ENCODE results near the gene CDC6.

CDC6 gene

DNA sequence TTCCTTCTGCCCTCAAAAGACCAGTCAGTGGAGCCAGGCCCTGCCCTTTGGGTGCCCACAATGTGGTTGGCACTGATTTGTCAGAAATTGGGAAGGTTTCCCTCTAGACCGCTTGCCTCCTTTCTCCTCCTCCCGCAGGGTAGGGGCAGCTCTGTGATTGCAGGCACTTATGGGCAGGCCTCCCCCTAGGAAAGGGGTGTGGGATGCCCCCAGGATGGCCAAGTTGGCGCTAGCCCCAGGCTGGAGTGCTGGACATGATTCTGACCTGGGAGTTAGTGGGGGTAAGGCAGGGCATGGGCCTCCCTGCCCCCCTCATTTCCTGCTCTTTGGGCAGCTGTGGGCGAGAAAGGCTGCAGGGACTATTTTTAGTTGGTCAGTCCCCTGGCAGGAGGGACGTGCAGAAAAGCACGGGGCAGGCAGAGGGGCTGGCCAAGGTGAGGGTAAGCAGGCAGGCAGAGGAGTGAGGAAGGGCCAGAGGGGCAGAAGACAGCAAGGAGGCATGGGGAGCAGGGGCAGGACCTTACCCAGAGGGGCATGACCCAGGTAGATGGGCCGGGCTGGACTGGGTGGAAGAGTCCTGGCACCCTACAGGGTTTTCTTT is 24.6 kb downstream of the CDC6 start:
- DNase-seq = no peak

DNA sequence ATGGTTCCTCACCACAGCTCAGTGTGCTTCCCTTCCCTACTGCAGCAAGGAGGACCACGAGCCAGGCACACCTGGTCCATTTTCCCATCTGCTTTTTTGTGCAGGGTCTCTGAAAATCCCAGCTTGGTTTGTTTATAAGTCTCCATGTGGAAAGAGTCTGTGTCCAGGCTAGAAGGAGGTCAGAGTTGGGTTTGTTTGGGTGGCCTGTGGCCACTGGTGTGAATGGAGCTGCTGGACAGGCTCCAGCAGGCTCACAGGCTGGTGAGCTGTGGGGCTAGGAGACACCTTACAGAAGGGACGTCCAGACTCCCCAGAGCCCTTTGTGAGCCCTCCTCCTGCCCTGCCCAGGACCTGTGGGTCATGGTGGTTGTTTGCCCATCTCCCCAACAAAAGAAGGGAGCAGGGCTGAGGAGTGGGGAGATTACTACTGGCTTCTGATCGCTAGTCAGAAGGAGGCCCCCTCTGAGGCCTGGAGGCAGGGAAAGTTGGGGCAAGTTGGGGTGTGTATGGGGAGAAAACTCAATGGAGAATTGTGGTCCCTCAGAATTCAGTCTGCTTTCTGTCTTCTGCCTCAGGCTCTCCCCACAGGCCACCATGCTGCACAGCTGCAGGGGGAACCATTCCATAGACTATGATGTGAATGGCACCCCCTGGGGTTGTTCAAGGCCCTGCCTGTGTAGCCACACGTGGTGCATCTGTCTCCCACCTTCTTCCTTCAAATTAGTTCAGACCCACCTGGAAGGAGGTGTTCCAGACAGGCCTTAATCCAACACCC is 25.4 kb downstream of the CDC6 start:
- DNase-seq = no peak

DNA sequence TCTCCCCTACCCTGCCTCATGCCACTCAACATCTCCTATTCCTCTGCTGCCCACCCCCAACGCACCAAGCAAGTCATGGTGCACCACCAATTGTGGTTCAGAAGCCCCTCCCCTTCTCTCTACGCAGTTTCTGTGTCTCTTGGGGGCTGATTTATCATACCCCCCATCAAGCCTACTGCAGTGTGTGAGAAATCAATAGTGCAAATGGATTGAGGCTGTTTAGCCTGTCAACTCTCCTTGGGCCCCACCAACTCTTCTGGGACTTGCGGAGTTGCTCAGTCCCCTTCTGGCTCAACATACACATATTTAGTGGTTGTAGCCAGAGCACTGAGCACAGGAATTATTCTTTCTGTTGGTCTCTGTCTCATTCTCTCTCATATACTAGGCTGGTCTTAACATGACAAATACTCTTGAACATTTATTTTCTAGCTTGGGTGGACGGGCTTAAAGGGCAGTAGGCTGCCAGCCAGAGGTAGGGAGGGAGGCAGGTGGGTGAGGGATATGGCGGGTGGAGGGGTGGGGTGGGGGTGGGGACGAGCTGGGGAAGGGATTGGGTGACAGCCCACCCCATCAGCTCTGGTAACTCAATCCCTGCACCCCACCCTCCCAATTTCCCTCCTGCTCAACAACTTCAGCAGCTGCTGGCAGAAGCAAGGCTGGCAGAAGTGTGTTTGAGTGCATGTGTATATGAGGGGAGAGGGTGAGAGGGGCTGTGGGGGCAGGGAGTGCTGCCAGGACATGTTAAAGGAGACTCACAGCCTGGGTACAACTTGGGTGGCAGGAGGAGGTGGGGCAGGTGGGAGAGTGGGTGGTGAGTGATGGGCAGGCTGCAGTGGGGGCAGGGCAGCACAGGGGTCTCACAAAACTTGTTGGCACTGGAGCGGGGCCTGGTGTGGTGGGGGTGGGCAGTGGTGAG is 26.2 kb downstream of the CDC6 start:
- no peak for DNase-seq

DNA sequence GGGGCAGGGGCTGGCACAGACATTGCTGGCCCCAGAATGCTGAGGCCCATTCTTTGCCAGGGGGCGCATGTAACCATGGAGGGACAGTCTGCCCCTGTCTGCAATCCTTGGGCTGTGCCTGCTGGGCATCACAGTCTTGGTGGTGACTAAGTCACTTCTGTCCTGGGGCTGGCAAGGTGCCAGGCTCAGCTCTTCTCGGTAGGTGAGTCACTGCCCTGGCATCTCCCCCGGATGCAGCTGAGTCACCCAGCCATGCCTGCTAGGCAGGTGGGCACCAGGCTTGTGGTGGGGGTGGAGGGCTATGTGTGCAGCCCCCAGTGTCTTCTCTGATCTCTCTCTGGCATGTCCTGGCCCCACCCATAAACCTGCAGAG is 26.9 kb downstream of the CDC6 start:
- peak; percentile 85 for DNase-seq

GRCh38 chr17:40315206-40315605 is 27.5 kb downstream of the CDC6 start:
- no peak for DNase-seq

DNA sequence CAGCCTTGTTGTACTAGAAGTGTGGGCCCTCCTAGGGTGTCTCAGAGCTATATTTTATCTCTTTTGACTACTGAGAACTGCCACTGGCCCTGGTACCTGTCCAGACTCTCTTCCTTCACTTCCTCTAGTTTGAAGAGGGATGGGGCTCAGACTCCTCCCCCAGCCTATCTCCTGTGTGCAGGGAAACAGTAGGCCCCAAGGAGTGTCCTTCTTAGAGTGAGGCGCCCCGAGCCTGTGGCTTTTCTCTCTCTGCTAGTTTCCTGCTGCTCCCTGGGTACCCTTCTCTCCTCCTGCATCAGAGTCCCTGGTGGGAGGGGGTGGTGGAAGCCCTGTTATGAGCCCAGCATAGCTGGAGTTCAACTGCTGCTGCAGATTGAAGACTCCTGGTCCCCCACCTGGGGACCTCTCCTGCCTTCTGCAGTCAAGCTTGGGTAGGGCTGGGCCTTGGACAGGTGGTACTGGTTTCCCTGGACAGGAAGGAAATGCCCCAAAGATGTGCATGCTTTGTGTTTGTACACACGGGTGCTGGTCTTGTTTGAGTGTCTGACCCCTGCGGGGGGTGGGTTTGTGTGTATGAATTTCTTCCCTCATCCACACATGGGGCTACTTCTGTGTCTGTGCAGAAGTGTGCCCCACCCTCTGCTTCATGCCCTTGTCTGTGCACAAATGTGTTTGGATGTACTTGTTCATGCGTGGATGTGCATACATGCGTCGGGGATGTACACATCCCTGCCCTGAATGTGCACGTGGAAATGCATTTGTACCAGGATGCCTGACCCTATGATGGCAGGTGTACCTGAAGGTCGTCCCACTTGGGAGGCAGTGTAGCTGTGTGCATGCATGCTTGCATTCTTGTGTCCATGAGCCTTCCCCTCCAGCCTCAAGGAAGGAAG is 28.2 kb downstream of the CDC6 start:
- no peak for DNase-seq

DNA sequence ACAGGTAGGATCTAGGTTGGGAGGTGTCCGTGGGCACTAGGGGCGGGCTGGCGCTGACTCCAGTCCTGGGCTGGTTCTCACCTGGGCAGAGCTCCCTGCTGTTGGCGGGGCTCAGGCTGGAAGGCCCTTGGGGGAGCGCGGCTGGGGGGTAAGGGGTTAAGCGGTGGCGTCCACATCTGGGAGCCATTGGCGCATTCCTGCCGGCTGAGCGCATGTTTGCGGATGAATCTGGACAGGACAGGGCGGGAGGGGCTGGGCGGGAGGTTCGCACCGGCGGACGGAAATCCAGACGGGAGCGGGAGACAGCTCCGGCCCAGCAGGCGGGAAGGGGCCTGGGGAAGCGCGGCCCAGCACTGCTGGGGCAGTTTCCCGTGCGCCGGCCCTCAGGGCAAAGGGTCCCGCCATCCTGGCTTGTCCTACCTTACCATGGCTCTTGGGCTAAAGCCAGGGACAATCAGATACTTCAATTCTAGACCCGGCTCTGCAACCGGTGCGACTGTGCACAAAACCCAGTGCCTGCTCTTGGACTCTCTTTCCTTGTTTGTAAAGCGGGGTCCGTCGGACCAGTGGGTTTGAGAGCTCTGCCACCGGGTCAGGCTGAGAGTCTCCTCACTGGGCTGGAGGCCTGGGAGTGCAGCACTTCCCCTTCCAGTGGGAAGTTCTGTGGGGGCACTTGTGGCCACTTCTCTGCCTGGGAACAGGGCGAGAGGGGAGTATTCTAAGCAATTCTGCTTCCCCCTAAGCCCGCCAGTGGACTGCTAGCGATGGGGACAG is 29.1 kb downstream of the CDC6 start:
- no peak for DNase-seq

- no peak for DNase-seq
These were observed 29.7 kb downstream of the CDC6 start for GRCh38 chr17:40317345-40317873.

DNA sequence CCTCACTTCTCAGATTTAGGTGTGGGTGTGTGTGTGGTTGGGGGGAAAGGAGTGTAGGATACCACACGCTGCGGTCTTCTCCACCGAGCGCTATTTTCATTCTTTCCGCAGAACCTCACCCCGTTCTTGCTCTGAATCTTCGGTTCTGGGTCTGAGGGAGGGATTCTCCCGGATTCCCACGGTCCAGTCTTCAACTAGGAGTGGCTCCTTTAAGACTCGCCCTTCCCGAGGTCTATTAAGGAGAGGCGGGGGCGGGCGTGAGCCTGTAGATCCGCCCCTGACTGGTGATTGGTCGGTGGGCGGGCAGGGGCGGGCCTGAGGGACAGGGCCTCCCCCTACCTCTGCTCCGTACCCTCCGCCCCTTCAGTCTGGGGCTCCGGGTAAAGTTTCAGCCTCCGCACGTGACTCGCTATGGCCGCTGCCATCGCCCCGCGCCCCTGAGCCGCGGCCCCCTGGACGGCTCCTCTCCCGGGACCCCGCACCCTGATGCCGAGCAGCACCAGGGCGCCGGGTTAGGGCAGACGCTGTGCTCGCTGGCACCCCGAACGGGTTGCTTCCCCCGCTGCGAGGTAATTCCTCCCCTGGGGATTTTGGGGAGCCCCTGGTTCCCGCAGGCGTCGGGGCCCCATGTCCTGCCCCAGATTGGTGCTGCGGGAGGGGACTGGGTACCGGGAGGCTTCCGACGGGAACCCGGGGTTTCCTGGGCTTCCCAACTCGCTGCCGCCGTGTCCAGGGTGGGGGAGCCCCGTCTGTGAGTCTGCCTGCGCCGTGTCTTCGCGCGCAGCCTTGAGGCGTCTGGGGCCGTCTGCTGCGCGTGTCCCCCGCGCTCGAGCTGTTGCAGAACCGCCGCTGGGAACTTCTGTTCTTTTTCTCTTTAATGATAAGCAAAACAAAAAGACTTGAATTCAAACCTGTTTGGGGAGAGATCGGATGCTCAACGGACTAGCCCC is 30.5 kb downstream of the CDC6 start:
- DNase-seq = peak; percentile 95

- no peak for DNase-seq
These were observed 31.2 kb downstream of the CDC6 start for GRCh38 chr17:40318830-40319391.

GRCh38 chr17:40319651-40320540 is 32.2 kb downstream of the CDC6 start:
- DNase-seq = no peak

GRCh38 chr17:40320756-40321523 is 33.3 kb downstream of the CDC6 start:
- no peak for DNase-seq

DNA sequence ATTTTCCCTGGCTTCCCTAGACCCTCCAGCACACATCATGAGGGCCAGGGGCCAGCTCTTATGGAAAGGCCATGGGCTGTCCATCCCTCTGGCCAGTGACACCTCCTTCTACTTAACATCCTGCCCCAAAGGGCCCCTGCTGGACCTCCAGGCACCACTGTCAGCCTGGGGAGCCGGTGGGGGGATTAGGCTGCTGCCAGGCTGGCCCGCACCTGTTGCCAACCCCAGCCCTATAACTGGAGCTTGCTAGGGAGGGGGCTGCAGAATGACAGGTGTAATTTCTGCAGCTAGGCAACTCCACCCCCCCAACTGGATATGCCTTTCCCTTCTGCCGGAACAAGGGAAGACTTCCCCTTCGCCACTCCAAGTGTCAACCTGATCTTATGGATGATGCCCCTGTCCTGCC is 33.8 kb downstream of the CDC6 start:
- no peak for DNase-seq

DNA sequence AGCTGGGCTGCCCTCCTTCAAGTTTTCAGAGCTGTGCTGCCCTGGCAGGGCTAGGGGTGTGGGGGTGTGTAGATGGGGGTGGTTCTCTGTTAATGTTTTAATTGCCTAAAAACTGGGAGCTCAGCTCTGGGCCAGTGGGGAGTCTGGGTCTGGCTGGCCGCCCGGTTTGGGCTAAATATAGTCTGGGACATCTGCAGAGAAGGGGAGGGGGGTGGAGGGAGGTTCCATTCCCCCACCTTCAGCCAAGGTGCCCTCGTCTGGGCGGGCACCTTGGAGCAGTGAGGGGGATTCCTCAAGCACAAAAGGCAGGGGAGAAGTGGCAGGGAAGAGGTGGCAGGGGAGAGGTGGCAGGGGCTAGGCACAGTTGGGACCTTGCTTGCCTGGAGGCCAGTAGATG is 34.3 kb downstream of the CDC6 start:
- DNase-seq = no peak

GRCh38 chr17:40322358-40323315 is 35.0 kb downstream of the CDC6 start:
- no peak for DNase-seq

DNA sequence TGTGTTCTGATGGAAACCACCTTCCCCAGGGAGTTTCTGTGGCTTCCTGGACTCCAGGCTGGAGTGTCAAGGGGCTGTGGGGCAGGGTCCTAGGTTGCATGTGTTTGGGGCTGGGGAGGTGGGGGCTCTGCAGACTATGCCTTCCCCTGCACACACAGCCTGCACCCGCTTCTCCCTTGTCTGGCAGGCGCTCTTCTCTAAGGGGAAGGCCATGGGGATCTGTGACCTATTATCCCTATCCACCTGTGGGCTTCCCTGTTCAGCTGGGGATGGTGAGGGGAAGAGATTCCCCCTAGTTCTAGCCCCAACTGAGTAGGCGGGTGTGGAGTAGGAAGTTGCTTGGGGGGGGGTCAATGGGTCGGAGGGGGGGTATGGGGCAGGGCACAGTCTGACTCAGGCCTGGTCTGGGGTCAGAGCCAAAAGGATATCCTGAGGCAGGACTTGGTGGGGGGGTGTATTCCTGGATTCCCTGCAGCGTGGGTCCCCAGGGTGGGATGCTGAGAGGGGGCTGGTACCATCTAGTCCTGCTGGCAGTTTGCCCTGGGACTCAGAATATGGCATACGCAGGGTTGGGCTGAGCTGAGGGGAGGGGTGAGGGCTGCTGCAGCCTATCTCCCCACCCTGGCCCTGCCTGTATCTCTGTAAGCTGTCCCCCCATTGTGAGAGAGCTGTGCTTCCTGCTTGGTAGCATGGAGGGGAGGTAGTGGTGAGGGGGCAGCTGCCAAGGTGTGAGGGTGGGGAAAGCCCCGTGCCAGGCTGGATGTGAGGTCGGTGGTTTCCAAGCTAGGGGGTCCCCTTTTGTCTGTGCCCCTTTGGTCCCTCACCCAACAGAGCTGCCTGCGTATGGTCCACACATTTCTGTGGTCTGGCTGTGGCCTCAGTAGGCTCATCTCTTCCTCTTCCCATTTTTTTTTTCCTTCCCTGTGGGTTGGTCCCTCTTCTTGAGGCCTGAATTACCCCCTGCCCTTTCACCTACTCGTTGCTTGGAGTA is 36.0 kb downstream of the CDC6 start:
- no peak for DNase-seq

Data from 8988T (cell line).